ENCODE results near the gene PDLIM5. TPM values are rescaled to one million over a fixed set of nuclear protein-coding genes. Genes with fewer than 3 reads are reported as not detected.

PDLIM5 gene
- total and polyA plus RNA-seq, 2 of the 8 experiments (the other 6 are each of a cell fraction or from before 2014, with no cell fraction given), result 37.3 to 62.1 TPM

- Histone ChIP-seq H3K4me2 (ENCODE audit: insufficient read depth in 1 of 2, low read depth in 2 of 2, low read length in 2 of 2) (no peak overlapping the region), H3K18ac (ENCODE audit: extremely low read depth, low read length) (no peak overlapping the region), H2AFZ (ENCODE audit: low read length) (no peak overlapping the region), H4K20me1 (replicated peaks in 1 of 2; ENCODE audit: control insufficient read depth in 1 of 2, insufficient read depth in 2 of 2, low read length in 2 of 2) (no peaks in the 10 kb centered on the region), H3K9me3 (ENCODE audit: insufficient read depth in 2 of 2, low read depth in 1 of 2, low read length in 1 of 2) (peaks cover 0 to 3% of the 10 kb centered on the region in 2 experiments; a peak in 1 of 4 replicates), H3K4me3 (ENCODE audit: extremely low read depth in 1 of 4, insufficient read depth in 2 of 4, low read depth in 3 of 4, low read length in 4 of 4) (no peak overlapping the region), H3K27me3 (replicated peaks in 1 of 4; ENCODE audit: control insufficient read depth in 3 of 4, extremely low read depth in 1 of 4, insufficient read depth in 3 of 4, low read length in 3 of 4) (peaks cover 0 to 1% (median 0%) of the 10 kb centered on the region in 4 experiments; a peak in 1 of 7 replicates), H3K27ac (ENCODE audit: low read depth, low read length) (no peak overlapping the region), H3K9ac (replicated peaks in 1 of 4; ENCODE audit: extremely low read depth in 1 of 4, low read depth in 3 of 4, low read length in 3 of 4) (no peak overlapping the region), H3K79me2 (ENCODE audit: control insufficient read depth in 1 of 2, insufficient read depth in 2 of 2, low read length in 2 of 2) (no peaks in the 10 kb centered on the region), H2AK5ac (ENCODE audit: low read depth, low read length) (no peak overlapping the region), H3K23ac (ENCODE audit: insufficient read length) (no peak overlapping the region), H3K56ac (replicated peaks; ENCODE audit: insufficient read length, low read depth, low read length) (no peak overlapping the region), H3K23me2 (ENCODE audit: low read depth, low read length) (no peaks in the 10 kb centered on the region), H4K5ac (ENCODE audit: insufficient read length, low read depth, low read length) (no peak overlapping the region), H2BK15ac (ENCODE audit: low read length) (no peak overlapping the region), H3K14ac (ENCODE audit: insufficient read length) (no peak overlapping the region), H3K4me1 (replicated peaks in 1 of 4; ENCODE audit: control insufficient read depth in 3 of 4, insufficient read depth in 4 of 4, low read length in 3 of 4) (peaks cover 0 to 5% (median 2%) of the 10 kb centered on the region in 4 experiments; a peak in 2 of 7 replicates), H2BK120ac (replicated peaks; ENCODE audit: low read depth, low read length) (no peak overlapping the region), H4K91ac (replicated peaks; ENCODE audit: insufficient read length, low read length) (no peak overlapping the region), H2BK5ac (ENCODE audit: low read depth, low read length) (no peak overlapping the region), H3K79me1 (ENCODE audit: low read depth, low read length) (no peaks in the 10 kb centered on the region), H3K36me3 (ENCODE audit: control insufficient read depth in 2 of 4, insufficient read depth in 4 of 4, low read length in 3 of 4) (no peaks in the 10 kb centered on the region), H2BK12ac (ENCODE audit: low read depth, low read length) (no peak overlapping the region), H3K4ac (replicated peaks; ENCODE audit: insufficient read length, low read depth, low read length) (no peak overlapping the region), H2BK20ac (ENCODE audit: low read length) (no peak overlapping the region), H4K8ac (ENCODE audit: extremely low read depth, insufficient read depth, low read length) (no peak overlapping the region)
- 93% methylated on average over 4 of the region's 4 CpGs; no CpG with 5 or more reads in 1 of the 2 experiments for WGBS, 2 experiments (ENCODE audit: extremely low coverage in 1 of 2, insufficient coverage in 1 of 2, insufficient read length in 1 of 2, insufficient replicate concordance in 2 of 2, low coverage in 1 of 2, low lambda C conversion rate in 2 of 2, missing lambda C conversion rate in 1 of 2)
- FAIRE-seq, result no peak
- TF ChIP-seq EP300 (IDR thresholded peaks at IDR 0.05; ENCODE audit: borderline replicate concordance in 1 of 2, low read depth in 2 of 2, low read length in 2 of 2) (no peak), BRCA1 (IDR thresholded peaks at IDR 0.05; ENCODE audit: low read depth, low read length) (no peak), KDM5A (IDR thresholded peaks at IDR 0.05; ENCODE audit: low read length) (no peak), YY1 (IDR thresholded peaks at IDR 0.05; ENCODE audit: low read depth, low read length) (no peak), ZNF274 (IDR thresholded peaks at IDR 0.05; ENCODE audit: borderline replicate concordance, extremely low read depth, low read length) (no peak), BACH1 (IDR thresholded peaks at IDR 0.05; ENCODE audit: low read length) (no peak), RXRA (IDR thresholded peaks at IDR 0.05; ENCODE audit: insufficient read depth, low read depth, low read length) (no peak), SIX5 (IDR thresholded peaks at IDR 0.05; ENCODE audit: low read depth, low read length) (no peak), NANOG (IDR thresholded peaks at IDR 0.05; ENCODE audit: insufficient read depth, low read depth, low read length, poor library complexity, severe bottlenecking) (no peak)
- no peak for DNase-seq (ENCODE audit: low read depth in 1 of 2, low spot score in 2 of 2)
- ChIA-PET CTCF (ENCODE audit: partially characterized antibody) (no interaction called here), POLR2A (ENCODE audit: partially characterized antibody) (no interaction called here)
Measured at GRCh38 chr4:94416335-94416734, 35.4 kb upstream of the PDLIM5 start.

Measured in H1 (cell line).